ENCODE measurements around the gene TUBB3.
"Not testable (repeated sequence)": the region's sequence is repeated elsewhere in the genome, so short reads cannot be mapped to it uniquely, and the experiment has no call there.

Gene TUBB3

DNA sequence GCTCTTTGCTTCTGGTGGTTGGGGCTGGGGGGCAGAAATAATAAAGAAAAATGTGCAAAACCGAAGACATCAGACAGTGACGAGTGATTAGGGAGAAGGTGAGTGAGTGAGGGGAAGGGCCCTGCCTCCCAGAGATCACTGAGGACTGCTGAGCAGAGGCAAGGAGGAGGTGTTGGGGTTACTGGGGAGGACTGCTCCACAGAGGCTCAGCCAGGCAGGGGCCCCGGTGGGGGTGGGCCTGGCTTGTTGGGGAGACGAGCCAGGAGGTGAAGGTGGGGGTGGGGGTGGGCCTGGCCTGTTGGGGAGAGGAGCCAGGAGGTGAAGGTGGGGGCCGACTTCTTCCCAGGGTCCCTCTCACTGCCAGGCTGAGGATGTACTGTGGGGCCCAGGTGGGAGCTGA is 23.4 kb downstream of the TUBB3 start:
- DNase-seq: no peak

DNA sequence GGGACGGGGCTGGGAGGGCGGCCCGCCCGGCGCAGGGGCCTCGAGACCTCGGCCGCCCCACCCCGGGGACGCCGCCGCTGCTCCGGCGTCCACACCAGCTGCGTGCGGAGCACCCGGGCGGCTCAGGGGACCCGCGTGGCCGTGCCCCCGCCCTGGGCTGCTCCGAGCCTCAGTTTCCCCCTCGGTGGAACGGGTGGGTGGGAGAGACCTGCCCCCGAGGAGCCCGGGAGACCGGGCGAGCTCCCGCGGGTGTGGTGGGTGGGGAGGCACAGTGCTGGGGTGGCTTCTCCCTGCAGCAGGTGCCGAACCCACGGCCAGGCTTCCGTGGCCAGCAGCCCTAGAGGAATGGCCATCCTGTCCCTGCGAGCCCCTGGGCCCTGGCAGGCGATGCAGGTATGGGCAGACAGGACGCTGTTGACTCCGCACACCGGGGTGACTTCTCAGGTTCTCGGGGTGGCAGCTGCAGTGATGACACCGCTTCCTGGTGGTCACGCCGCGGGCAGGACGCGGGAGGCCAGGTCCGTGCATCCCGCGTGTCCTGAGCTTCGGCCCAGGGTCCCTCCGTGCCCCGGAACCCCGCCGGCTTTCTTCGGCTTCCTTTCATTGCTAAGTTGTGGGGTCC is 26.1 kb downstream of the TUBB3 start:
- no peak for DNase-seq

DNA sequence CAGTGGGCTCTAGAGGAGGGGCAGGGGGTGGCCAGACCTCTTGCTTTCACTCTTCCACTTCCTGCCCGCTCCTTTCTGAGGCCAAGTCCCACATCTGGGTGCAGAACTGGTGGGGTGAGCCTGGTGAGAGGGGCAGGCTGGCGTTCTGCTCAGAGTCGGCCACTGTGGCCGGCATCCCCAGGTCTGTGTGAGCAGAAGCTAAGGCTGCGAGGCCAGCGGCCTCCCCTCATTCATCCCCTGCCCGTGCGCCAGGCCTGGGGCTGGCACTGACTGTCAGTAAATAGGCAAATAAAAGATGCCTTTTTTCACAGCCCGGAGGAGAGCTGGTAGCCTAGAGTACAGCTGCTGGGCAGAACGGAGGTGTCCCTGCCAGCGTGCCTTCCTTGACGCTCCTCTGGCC is 26.6 kb downstream of the TUBB3 start:
- no peak for DNase-seq

DNA sequence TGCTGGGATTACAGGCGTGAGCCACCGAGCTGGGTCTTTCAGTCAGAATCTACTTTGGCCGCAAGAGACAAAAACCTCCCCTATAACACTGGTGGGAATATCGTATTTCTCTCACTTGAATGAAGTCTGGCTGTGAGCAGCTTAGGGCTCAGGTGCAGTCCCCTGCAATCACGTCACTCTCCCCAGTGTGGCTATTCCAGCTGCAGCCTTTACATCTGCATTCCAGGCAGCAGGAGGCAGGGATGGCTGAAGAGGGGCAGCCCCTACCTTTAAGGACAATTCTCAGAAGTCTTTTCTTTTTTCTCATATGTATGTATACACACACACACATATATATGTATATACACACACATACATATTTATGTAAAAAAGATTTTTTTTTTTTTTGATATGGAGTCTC is 28.4 kb downstream of the TUBB3 start:
- DNase-seq: no peak

DNA sequence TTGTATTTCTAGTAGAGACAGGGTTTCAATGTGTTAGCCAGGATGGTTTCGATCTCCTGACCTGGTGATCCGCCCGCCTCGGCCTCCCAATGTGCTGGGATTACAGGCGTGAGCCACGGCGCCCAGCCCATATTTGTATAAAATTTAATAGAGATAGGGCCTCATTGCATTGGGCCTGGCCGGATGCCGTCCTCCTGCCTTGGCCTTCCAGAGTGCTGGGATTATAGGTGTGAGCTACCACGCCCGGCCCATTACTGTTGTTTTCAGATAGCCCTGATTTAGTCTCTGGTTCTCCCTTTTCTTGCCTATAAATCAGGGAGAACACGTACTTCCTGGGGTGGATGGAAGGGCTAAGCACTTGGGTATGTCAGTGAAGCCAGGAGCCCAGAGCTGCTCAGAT is 28.9 kb downstream of the TUBB3 start:
- no peak for DNase-seq

DNA sequence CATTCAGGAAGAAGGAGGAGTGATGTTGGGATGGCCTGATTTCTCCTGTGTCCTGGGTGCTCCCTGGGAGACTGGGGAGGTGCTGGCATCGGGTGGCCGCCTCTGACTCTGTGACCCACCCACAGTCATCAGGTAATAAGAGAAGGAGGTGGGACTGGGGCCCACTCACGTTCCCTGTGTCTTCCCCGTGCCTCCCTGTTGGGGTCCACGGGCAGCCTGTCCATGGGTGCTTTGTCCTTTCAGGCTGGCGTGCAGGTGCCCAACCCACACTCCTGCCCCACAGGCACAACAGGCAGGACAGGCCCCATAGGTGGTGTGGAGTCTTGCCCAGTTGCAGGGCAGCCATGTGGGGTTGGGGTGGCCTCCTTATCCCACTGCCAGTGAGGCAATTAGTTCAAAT is 29.4 kb downstream of the TUBB3 start:
- no peak for DNase-seq

DNA sequence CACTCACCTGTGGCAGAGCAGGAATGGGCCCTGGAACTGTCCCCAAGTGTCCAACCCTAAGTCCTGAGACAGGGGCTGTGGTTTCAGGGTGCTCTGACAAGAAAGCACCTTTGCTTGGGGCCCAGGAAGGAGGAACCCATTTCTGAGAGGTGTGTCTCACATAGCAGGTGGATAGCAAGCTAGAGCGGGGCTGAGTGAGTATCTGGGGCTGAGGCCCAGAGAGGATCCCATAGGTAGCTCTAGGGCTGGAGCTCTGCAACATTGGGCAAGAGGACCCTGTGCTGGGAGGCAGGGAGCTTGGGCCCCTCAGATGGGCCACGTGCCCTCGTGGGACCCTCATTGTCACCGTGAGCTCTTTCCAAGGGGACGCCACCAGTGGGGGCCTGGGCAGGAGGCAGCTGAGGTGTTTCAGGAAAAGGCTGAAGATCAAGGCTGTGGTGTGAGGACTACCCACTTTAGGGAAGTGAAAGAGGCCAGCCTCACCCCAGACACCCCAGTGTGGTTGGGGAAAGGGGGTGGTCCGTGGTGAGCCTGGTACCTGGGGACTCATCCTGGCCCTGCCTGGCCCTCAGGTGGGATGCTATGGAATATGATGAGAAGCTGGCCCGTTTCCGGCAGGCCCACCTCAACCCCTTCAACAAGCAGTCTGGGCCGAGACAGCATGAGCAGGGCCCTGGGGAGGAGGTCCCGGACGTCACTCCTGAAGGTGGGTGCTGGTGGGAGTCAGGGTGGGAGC is 30.7 kb downstream of the TUBB3 start:
- DNase-seq: no peak

DNA sequence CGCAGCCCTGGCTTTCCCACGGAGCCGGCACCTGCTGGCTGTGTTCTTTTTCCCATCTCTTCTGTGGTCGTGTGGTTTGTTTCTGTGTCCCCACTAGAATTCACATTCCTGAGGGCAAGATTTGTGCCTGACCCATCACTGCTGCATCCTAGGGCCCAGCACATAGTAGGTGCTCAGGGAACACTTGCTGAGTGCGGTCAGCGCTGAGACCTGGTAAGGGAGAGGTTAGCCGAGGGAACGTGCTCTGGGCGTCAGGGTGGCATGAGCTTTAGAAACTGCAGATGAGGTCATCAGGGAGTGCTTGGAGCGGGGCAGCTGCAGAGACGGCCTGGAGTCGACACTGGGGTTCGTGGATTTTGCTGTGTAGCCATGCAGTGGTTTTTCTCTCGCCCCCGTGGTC is 31.3 kb downstream of the TUBB3 start:
- no peak for DNase-seq

DNA sequence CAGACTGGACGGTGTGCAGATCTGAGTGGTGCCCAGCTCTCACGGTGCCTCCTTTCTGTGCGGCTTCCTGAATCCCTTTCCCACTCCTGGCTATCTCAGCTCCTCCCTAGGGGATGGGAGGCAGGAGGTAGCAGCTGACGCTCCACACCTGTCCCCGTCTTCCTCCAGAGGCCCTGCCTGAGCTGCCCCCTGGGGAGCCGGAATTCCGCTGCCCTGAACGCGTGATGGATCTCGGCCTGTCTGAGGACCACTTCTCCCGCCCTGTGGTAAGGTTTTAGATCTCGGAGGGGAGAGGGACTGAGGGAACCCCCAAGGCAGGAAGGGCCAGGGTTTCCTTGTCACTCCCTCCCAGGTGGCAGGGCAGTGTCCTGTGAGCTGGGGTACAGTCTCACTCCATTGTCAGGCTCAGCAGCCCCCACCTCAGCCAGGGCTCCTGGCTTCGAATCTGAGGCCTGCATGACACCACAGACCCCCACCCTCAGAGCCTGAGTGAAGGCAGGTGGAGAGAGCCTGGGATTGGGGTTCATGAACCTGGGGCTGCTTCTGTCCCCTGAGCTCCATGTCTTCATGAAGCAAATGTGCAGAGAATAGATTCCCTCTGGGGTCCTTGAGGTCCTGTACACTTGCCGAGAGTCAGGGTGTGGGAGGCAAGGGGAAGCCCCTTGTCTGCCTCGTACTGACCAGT is 32.0 kb downstream of the TUBB3 start:
- no peak for DNase-seq

DNA sequence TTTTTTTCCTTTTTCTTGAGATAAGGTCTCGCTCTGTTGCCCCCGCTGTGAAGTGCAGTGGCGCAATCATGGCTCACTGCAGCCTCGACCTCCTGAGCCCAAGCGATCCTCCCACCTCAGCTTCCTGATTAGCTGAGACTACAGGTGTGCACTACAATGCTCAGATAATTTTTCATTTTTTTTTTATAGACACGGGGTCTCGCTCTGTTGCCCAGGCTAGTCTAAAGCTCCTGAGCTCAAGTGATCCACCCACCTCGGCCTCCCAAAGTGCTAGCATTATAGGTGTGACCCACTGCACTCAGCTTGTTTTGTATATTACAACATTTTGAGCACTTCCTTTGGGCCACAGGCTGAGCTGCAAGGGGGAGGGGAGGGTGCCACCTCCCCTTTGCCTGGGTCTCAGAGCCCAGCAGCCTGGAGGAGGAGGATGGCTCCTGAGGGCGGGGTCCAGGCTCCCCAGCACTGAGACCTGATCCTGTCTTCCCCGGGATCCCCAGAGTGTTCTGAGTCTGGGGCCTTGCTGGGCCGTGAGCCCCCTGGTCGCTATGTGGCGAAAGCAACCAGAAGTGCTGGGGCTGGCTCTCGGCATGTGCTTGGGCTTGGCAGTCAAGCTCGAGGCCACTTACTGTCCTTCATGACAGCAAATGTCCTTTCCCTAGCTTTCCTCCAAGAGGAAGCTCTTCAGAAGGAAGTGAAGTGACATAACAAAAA is 33.5 kb downstream of the TUBB3 start:
- DNase-seq: no peak

DNA sequence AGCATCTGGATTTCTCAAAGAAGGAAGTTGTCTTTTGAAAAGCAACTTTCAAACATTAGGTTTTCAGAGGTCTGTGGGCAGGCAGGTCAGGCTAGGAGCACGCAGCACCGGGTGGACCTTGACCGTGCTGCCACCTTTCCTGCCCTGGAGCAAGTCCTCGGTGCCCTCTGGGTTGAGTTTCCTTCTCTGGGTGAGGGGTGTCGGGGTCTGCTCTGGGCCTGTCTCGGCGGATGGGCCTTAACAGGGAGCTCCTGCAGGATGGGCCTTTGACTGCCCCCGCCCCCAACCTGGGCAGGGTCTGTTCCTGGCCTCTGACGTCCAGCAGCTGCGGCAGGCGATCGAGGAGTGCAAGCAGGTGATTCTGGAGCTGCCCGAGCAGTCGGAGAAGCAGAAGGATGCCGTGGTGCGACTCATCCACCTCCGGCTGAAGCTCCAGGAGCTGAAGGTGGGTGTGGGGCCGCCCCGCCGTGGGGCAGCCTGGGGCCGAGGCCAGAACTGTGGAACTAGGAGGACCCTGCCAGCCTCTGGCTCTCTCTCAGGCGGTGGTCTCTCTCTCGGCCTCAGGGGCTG is 34.2 kb downstream of the TUBB3 start:
- no peak for DNase-seq

DNA sequence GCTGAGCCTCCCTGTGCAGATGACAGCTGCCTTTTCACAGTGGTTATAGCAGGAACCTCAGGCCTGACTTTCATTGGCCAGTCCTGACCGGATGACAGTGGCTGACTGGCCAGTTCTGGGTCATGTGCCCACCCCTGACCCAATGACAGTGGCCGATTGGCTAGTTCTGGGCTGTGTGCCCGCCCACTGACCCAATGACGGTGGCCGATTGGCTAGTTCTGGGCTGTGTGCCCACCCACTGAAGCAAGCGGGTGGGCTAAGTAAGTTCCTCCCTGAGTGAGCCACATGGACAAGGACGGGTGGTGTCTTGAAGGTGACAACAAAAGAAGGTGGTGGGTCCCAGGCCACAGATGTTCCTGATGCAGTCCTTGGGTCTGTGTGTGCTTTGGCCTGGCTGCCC is 34.9 kb downstream of the TUBB3 start:
- DNase-seq: no peak

DNA sequence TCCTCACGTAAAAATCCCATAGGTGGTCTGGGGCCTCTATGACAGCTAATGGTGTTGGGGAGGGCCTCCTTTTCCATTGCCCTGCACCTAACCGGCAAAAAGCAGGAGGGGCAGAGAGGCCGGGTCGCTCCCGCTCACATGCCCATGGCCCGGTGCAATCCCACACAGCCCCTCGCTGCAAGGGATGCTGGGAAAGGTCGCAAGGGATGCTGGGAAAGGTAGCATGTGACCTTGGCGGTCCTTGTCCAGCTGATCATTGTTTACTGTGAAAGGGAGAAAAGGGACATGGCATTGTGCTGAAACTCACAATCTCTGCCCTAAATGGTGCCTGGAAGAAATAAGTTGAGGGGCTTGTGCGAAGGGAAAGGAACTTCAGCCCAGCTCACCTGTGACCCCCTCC is 35.5 kb downstream of the TUBB3 start:
- no peak for DNase-seq

DNA sequence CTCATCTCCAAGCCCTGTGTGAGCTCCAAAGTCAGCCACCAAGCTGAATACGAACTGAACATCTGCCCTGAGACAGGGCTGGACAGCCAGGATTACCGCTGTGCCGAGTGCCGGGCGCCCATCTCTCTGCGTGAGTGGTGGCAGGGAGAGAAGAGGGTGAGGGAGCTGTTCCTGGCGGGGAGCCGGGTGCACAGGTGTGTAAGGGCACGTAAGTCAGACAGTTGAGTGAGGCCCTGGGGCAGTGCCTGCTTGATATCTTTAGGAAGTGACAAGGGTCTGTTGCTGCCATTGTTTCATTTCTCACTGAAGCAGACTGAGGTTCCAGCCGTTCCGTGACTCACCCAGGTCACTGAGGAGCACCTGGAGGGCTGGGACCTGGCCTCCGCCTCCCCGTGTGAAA is 37.8 kb downstream of the TUBB3 start:
- DNase-seq: no peak

DNA sequence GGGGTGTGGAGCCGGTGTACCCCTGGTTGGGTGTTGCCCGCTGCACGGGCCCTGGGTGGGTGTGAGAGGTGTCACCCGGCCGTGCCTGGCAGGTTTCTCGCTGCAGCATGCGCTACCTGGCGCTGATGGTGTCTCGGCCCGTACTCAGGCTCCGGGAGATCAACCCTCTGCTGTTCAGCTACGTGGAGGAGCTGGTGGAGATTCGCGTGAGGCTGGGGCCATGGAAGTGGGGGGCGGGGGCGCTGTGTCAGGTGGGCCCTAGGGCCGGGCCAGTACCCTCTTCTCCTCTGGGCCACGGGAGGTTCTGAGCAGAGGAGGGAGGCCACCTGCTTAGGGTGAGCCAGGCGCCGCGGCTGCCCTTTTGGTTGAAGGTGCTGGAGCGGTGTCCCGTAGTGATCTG is 38.8 kb downstream of the TUBB3 start:
- DNase-seq: no peak

DNA sequence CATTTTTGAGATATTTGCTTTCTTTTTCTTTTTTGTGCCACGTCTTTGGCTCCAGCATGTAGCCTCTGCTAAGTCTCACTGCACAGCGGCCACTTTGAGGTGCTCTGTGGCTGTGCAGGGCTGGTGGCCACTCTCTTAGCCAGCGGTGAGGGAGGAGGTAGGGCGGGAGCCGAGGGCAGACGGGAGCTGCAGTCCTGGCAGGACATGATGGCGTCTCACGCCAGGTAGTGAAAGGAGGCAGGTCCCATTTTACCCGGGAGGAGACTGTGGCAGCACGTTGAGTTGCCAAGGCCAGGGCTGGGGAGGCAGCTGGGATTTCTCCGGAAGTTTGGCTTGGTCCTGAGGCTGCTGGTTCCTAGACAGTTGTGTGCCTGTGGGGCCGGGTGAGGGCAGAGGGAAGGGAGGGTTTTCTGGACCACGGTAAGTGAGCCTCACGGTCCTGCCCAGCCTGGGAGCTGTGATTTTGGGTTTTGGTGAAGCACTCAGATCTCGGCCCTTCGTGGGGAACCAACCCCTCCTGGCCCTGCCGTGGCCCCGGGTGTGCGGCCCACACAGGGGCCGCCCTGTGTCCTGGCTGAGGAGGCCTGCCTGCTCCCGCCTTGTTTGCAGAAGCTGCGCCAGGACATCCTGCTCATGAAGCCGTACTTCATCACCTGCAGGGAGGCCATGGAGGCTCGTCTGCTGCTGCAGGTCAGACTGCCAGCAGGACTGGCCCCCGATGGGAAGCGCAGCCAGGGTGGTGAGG is 39.8 kb downstream of the TUBB3 start:
- no peak for DNase-seq

DNA sequence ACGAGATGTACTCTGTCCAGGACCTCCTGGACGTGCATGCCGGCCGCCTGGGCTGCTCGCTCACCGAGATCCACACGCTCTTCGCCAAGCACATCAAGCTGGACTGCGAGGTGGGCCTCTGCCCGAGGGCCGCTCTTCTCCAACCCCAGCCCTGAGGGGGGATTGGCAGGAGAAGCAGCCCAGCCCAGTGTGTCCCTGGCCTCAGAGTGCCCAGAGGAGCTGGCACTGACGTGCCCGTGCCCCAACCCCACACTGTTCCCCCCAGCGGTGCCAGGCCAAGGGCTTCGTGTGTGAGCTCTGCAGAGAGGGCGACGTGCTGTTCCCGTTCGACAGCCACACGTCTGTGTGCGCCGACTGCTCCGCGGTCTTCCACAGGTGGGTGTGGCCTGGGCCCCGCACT is 41.1 kb downstream of the TUBB3 start:
- DNase-seq: no peak

DNA sequence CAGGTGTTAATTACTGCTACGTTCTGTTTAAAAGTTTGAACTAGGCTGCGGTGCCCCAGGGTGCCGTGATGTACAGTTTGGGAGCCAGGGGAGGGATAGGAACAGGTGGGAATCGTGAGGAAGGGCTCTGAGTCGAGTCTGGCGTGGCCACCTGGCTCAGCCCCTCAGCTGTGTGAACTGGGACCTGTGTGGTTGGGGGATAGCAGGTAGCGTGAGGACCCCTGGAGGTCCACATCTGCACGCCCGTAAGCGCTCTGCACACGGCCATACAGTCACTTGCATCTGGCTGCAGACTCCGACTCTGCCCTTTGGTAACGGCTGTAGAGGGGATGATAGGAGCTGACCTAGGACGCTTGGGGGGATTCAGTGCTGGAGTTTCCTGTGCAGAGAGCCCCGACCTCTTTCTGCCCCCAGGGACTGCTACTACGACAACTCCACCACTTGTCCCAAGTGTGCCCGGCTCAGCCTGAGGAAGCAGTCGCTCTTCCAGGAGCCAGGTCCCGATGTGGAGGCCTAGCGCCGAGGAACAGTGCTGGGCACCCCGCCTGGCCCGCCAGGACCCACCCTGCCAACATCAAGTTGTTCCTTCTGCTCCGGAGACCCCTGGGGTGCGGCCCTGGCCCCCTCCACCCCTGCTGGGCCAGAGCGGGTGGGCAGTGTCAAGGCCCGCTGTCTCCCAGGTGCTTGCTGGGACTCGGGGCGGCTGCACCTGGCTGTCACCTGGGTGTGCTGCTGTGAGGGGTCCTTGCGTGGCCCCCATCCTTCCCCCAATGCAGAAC is 42.5 kb downstream of the TUBB3 start:
- no peak for DNase-seq

DNA sequence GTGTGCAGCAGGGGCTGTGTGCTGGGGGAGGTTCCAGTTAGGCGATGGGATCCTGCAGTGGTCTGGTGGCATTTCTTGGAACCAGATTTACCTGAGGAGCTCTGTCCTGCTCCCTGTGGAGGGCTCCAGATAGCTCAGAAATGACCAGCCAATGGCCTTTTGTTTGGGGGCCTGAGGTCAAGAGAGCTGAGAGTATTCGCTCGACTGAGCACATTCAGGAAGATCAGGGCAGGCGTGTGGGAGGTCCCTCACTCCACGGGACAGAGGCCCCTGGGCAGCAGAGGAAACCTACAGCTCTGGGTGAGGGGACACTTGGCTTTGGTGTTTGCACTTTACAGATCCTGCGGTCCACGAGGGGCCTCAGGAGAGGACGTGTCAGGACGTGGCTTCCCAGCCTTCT is 43.6 kb downstream of the TUBB3 start:
- no peak for DNase-seq

DNA sequence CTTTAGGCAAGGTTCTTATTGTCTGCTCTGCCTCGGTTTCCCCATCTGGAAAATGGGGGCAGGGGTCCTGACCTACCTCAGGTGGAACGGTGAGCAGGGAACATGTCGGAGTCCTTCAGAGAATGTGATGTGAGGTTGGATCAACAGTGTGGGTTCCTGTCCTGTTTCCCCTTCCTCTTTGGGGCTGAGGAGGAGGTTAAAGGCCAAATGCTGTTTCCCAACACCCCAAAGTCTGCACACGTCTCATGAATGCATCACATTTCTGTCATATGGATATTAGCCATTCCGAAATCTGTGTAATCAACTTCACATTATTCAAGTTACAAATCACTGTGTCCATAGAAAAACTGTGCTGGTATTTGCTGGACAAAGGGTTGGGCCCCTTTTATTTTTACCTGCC is 44.3 kb downstream of the TUBB3 start:
- not testable (repeated sequence) for DNase-seq

DNA sequence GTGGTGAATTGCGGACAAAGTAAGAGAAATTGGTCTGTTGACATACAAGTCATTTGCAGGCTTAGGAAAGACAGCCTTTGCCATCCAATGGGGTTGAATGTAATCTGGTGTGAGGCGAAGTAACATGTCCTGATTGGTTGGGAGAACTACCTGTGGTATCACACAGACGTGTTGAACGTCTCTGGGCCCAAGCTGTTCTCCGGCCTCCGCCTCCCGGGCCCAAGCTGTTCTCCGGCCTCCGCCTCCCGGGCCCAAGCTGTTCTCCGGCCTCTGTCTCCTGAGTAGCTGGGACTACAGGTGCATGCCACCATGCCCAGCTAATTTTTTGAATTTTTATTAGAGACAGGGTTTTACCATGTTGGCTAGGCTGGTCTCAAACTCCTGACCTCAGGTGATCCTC is 44.9 kb downstream of the TUBB3 start:
- DNase-seq: not testable (repeated sequence)
